ENCODE measurements around the gene TBXA2R.
A peak's percentile ranks its signal among the peaks of the same experiment; 100 is the strongest.
"Not testable (repeated sequence)": the region's sequence is repeated elsewhere in the genome, so short reads cannot be mapped to it uniquely, and the experiment has no call there.

The TBXA2R gene

DNA sequence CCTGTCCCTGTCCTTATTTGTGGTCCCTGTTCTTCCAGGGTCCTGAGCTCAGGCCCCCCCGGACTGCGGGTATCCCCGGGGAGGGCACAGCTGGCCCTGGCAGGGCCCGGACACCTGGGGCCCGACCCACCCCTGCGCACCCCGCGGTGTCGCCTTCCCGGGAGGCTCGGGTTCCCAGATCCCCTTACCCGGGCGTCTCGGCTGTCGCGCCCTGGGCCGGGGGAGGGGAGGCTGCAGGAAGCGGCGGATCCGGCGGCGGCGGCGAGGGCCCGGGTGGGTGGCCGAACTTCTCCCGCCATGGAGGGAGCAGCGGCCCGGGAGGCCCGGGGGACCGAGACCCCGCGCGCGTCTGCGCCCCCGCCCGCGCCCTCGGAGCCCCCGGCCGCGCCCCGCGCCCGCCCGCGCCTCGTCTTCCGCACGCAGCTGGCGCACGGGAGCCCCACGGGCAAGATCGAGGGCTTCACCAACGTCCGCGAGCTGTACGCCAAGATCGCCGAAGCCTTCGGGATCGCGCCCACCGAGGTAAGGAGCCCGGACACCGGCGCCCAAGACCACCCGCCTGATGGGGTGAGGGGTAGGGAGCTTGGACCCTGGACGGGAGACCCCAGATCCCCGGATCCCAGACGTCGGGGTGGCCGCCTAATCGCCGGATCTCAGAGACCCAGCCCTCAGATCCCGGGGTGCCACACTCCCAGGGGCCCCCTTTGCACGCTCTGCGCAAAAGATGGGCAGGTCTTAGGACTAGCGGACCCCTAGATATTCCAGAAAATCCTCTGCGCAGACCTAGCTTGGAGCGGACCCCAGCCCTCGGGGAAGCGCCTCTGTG is 21.2 kb downstream of the TBXA2R start, which contains the start of gene GIPC3:
Gene GIPC3, plus strand, starts transcription at position 178 of the 826 bp plus-strand sequence. Its CDS starts 120 bp downstream, at position 298.
- H3K9me3 Mint-ChIP-seq, result no peaks in the 10 kb centered on the region
- no peaks in the 10 kb centered on the region for H3K36me3 Mint-ChIP-seq (ENCODE audit: insufficient read depth)
- H3K4me1 Mint-ChIP-seq, result no peaks in the 10 kb centered on the region
- H3K27me3 Mint-ChIP-seq, result no peaks in the 10 kb centered on the region
- ATAC-seq (replicated peaks; ENCODE audit: extremely low read depth, poor library complexity, severe bottlenecking), result no peak
- DNase-seq (ENCODE audit: low spot score in 2 of 2), result no peak
- no peak within 1 kb of the TSS for H3K27ac Mint-ChIP-seq (ENCODE audit: low read depth)
- H3K4me3 Mint-ChIP-seq, result no peak within 1 kb of the TSS

GRCh38 chr19:3584036-3584802 is 22.5 kb downstream of the TBXA2R start:
- DNase-seq (ENCODE audit: low spot score in 2 of 2); H3K27ac Mint-ChIP-seq (ENCODE audit: low read depth); H3K4me1 Mint-ChIP-seq; ATAC-seq (replicated peaks; ENCODE audit: extremely low read depth, poor library complexity, severe bottlenecking); H3K36me3 Mint-ChIP-seq (ENCODE audit: insufficient read depth); H3K27me3 Mint-ChIP-seq; H3K4me3 Mint-ChIP-seq; H3K9me3 Mint-ChIP-seq: not testable (repeated sequence)

DNA sequence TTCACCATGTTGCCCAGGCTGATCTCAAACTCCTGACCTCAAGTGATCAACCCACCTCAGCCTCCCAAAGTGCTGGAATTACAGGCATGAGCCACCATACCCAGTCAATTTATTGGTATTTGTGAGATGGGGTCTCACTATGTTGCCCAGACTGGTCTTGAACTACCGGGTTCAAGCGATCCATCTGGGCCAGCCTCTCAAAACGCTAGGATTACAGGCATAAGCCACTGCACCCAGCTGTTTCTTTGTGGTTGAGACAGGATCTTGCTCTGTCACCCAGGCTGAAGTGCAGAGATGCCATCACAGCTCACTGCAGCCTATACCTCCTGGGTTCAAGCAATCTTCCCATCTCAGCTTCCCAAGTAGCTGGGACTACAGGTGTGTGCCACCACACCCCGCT is 24.9 kb downstream of the TBXA2R start:
- not testable (repeated sequence) for H3K9me3 Mint-ChIP-seq; DNase-seq (ENCODE audit: low spot score in 2 of 2); H3K4me1 Mint-ChIP-seq

GRCh38 chr19:3580156-3580934 is 26.3 kb downstream of the TBXA2R start:
- Mint-ChIP-seq H3K4me1 (no peaks in the 10 kb centered on the region), H3K4me3 (no peak overlapping the region), H3K27ac (ENCODE audit: low read depth) (no peak overlapping the region), H3K27me3 (no peaks in the 10 kb centered on the region), H3K36me3 (ENCODE audit: insufficient read depth) (peaks cover 3% of the 10 kb centered on the region), H3K9me3 (no peaks in the 10 kb centered on the region)
- DNase-seq (ENCODE audit: low spot score in 2 of 2) (no peak), ATAC-seq (replicated peaks; ENCODE audit: extremely low read depth, poor library complexity, severe bottlenecking) (no peak)

More for the DNA sequence above, 24.9 kb downstream of the TBXA2R start:
- ATAC-seq (replicated peaks; ENCODE audit: extremely low read depth, poor library complexity, severe bottlenecking); H3K27me3 Mint-ChIP-seq; H3K36me3 Mint-ChIP-seq (ENCODE audit: insufficient read depth); H3K4me3 Mint-ChIP-seq; H3K27ac Mint-ChIP-seq (ENCODE audit: low read depth): not testable (repeated sequence)

DNA sequence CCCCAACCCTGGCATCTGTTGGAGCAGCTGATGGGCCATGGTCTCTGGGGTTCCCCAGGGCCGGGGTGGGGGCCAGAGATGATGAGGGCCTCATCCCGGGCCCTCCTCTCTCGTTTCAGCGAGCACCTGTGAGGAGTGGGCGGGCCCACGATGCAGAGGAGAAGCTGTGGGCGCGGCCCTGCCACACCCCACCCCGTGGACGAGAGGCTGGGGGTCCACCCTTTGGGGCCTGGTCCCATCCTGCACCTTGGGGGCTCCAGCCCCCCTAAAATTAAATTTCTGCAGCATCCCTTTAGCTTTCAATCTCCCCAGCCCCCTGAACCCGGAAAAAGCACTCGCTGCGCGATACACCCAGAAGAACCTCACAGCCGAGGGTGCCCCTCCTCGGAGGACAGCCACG is 28.3 kb downstream of the TBXA2R start:
- no peak for DNase-seq (ENCODE audit: low spot score in 2 of 2)
- no peaks in the 10 kb centered on the region for H3K4me1 Mint-ChIP-seq
- H3K27me3 Mint-ChIP-seq, result no peaks in the 10 kb centered on the region
- no peak overlapping the region for H3K4me3 Mint-ChIP-seq
- H3K36me3 Mint-ChIP-seq (ENCODE audit: insufficient read depth), result peaks cover 8% of the 10 kb centered on the region
- H3K27ac Mint-ChIP-seq (ENCODE audit: low read depth), result no peak overlapping the region
- ATAC-seq (replicated peaks; ENCODE audit: extremely low read depth, poor library complexity, severe bottlenecking), result no peak
- H3K9me3 Mint-ChIP-seq, result no peaks in the 10 kb centered on the region

DNA sequence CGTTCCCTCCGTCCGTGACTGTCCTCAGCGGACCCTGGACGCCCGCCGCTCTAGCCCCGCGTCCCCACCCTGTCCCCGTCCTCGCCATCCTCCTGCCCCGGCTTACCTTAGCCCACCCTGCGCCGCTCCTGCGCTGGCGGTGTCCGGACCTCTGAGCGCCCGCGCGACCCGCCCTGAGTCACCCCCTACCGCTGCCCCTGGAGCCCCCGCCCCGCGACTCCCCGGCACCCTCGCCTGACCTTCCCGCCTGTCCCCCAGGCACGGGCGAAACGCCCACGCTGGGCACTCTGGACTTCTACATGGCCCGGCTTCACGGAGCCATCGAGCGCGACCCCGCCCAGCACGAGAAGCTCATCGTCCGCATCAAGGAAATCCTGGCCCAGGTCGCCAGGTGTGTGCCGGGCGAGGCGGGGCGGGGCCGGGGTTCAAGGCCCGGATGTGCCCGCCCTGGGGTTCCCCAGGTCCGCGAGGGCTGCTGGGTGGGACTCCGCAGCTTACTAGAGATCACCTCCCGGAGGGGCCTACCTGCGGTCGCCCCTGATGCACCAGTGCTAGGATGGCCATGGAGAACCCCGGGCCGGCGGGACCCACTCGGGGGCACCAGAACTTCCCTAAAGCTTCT is 28.8 kb downstream of the TBXA2R start:
- H3K27ac Mint-ChIP-seq (ENCODE audit: low read depth), result no peak overlapping the region
- no peaks in the 10 kb centered on the region for H3K4me1 Mint-ChIP-seq
- no peak for DNase-seq (ENCODE audit: low spot score in 2 of 2)
- peaks cover 8% of the 10 kb centered on the region for H3K36me3 Mint-ChIP-seq (ENCODE audit: insufficient read depth)
- H3K27me3 Mint-ChIP-seq, result no peaks in the 10 kb centered on the region
- no peak for ATAC-seq (replicated peaks; ENCODE audit: extremely low read depth, poor library complexity, severe bottlenecking)
- H3K4me3 Mint-ChIP-seq, result no peak overlapping the region
- no peaks in the 10 kb centered on the region for H3K9me3 Mint-ChIP-seq

DNA sequence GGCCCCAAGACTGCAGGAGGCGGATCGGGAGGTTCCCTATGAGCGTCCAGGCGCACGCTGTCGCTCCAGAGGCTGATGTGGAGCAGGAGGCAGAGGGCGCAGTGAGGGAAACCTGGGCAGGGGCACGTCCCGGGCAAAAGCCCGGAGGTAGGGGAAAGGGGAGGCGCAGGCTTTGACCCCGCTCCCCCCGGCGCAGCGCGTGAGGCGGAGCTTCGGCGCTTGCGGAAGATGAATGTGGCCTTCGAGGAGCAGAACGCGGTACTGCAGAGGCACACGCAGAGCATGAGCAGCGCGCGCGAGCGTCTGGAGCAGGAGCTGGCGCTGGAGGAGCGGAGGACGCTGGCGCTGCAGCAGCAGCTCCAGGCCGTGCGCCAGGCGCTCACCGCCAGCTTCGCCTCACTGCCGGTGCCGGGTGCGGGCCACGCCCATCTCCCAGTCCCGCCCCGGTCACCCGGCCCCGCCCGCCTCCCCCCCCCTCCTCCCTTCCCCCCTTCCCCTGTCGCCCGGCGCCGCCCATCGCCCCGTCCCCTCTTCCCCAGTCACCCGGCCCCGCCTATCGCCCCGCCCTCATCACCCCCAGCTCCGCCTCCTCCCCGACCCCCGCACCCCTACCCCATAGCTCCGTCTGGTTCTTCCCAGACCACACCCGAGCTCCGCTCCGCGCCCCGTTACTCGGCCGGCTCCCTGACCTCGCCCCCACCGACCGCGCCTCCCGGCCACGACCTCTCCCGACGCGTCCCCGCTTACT is 29.8 kb downstream of the TBXA2R start:
- no peaks in the 10 kb centered on the region for H3K4me1 Mint-ChIP-seq
- no peak overlapping the region for H3K4me3 Mint-ChIP-seq
- no peaks in the 10 kb centered on the region for H3K27me3 Mint-ChIP-seq
- no peak overlapping the region for H3K27ac Mint-ChIP-seq (ENCODE audit: low read depth)
- H3K9me3 Mint-ChIP-seq, result no peaks in the 10 kb centered on the region
- DNase-seq (ENCODE audit: low spot score in 2 of 2), result no peak
- no peak for ATAC-seq (replicated peaks; ENCODE audit: extremely low read depth, poor library complexity, severe bottlenecking)
- peaks cover 8% of the 10 kb centered on the region for H3K36me3 Mint-ChIP-seq (ENCODE audit: insufficient read depth)

DNA sequence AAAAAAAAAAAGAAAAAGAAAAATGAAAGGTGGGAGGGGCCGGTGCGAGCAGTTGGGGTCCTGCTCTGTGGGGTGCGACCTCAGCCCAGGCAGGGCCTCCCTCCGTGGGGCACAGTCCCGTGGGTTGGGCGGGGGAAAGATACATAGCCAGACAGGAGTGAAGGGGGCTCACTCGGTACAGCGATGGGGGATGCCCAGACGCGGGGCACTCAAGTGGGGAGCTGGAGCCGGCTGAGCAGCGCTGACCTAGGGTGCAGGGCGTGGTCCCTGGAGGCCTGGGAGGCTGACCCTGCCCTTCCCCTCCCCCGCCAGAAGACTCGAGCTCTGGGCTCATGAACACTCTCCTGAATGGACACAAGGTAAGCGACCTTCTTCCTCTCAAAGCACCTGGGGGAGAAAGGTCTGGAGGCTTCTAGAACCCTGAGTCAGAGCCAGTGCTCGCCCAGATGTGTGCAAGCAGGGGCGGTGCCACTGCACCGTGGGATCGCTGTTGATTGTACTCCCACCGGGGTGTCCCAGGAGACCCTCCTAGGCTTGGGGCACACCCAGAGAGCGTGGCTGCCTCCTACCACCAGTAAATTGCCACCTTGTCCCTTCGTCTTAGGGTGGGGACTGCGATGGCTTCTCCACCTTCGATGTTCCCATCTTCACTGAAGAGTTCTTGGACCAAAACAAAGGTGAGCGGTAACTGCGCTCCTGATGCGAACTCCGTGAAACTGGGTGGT is 30.6 kb downstream of the TBXA2R start:
- Mint-ChIP-seq H3K36me3 (ENCODE audit: insufficient read depth) (peaks cover 8% of the 10 kb centered on the region), H3K9me3 (no peaks in the 10 kb centered on the region), H3K4me1 (no peaks in the 10 kb centered on the region), H3K4me3 (no peak overlapping the region), H3K27me3 (no peaks in the 10 kb centered on the region), H3K27ac (ENCODE audit: low read depth) (no peak overlapping the region)
- DNase-seq (ENCODE audit: low spot score in 2 of 2) (no peak), ATAC-seq (replicated peaks; ENCODE audit: extremely low read depth, poor library complexity, severe bottlenecking) (no peak)

- Mint-ChIP-seq H3K36me3 (ENCODE audit: insufficient read depth) (peaks cover 8% of the 10 kb centered on the region), H3K27ac (ENCODE audit: low read depth) (peak overlapping the region; percentile 20), H3K9me3 (no peaks in the 10 kb centered on the region), H3K27me3 (no peaks in the 10 kb centered on the region), H3K4me3 (no peak overlapping the region), H3K4me1 (no peaks in the 10 kb centered on the region)
- DNase-seq (ENCODE audit: low spot score in 2 of 2) (no peak), ATAC-seq (replicated peaks; ENCODE audit: extremely low read depth, poor library complexity, severe bottlenecking) (no peak)
Measured at GRCh38 chr19:3575260-3575741, 31.4 kb downstream of the TBXA2R start.

DNA sequence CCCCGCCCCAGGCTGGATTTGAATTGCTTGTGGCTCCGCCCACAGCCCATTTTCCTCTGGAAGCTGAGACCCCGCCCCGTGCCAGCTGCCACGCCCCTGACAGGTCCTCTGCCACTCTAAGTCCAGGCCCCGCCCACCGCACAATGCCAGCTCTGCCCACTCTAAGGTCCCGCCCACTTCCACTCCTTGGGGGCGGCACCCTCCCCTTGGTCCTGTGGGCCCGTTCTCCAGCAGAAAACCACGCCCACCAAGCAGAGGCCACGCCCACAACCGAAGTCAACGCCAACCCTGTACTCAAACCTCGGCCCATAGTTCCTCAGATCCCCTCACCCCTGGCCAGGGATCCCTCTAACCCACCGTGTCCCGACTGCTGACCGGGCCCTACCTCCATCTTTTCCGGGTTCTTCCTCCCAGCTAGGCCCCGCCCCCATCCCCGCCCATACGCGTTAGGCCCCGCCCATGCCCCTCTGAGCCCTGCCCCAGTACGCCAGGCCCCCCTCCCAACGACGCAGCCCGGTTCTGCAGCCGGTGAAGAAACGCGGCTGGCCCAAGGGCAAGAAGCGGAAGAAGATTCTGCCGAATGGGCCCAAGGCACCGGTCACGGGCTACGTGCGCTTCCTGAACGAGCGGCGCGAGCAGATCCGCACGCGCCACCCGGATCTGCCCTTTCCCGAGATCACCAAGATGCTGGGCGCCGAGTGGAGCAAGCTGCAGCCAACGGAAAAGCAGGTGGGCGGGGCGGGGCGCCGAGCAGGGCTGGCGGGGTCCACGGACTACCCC is 32.6 kb downstream of the TBXA2R start:
- H3K9me3 Mint-ChIP-seq, result no peaks in the 10 kb centered on the region
- H3K4me1 Mint-ChIP-seq, result no peaks in the 10 kb centered on the region
- DNase-seq (ENCODE audit: low spot score in 2 of 2) (peak; percentile 69 to 70), ATAC-seq (replicated peaks; ENCODE audit: extremely low read depth, poor library complexity, severe bottlenecking) (no peak)
- H3K27me3 Mint-ChIP-seq, result no peaks in the 10 kb centered on the region
- H3K27ac Mint-ChIP-seq (ENCODE audit: low read depth), result peak overlapping the region; percentile 38
- H3K4me3 Mint-ChIP-seq, result peak overlapping the region; percentile 77
- H3K36me3 Mint-ChIP-seq (ENCODE audit: insufficient read depth), result peaks cover 8% of the 10 kb centered on the region

All from central memory CD8-positive, alpha-beta T cell (primary cell).